Gastrocnemius medialis (tissue), 4 donors: ENCODE results near the gene CD22. TPM values are rescaled to one million over a fixed set of nuclear protein-coding genes. Genes with fewer than 3 reads are reported as not detected.

ENCODE experiments used
- ATAC-seq, 2 donors: fragments of 150-250 bp; one replicate each; pipeline ENCODE4 v1.9.1; 2016
- DNase-seq, 2 donors: peaks; one replicate each; pipeline ENCODE4 v3.0.0-alpha.2; 2019
- H3K27ac ChIP-seq, 4 donors: fragments of 200-600 bp; sonication (generic); 1 replicate in 1 of 4; 2 replicates in 3 of 4; pipeline ENCODE4 v1.5.1; 2016 to 2018; ENCODE audit warnings: mild to moderate bottlenecking in 2 of 4, moderate library complexity in 1 of 4
- H3K27me3 ChIP-seq, 3 donors: fragments of 200-600 bp; sonication (generic) in 2 of 3; 1 replicate in 1 of 3; 2 replicates in 2 of 3; pipeline versions ENCODE4 v1.5.1 to v1.6.0; 2016 to 2019; ENCODE audit warnings: mild to moderate bottlenecking in 1 of 3, moderate library complexity in 1 of 3
- H3K36me3 ChIP-seq, 2 donors: fragments of 200-600 bp; sonication (generic) in 1 of 2; one replicate each; pipeline ENCODE4 v1.5.1; 2017 to 2018
- H3K4me1 ChIP-seq, 2 donors: fragments of 200-600 bp; sonication (generic) in 1 of 2; one replicate each; pipeline ENCODE4 v1.5.1; 2016 to 2017; ENCODE audit warnings: mild to moderate bottlenecking in 2 of 2
- H3K4me3 ChIP-seq, 4 donors: fragments of 200-600 bp; sonication (generic) in 3 of 4; 1 replicate in 1 of 4; 2 replicates in 3 of 4; pipeline ENCODE4 v1.5.1; 2016 to 2019; ENCODE audit warnings: mild to moderate bottlenecking in 2 of 4
- H3K9me3 ChIP-seq, 3 donors: fragments of 200-600 bp; sonication (generic) in 2 of 3; 1 replicate in 1 of 3; 2 replicates in 2 of 3; pipeline ENCODE4 v1.5.1; 2016 to 2019
- CTCF ChIP-seq, 5 experiments: fragments of 450-650 bp in 3 of 5; fragments of 200-600 bp in 2 of 5; sonication (generic) in 2 of 5; IDR thresholded peaks in 4 of 5; conservative IDR thresholded peaks in 1 of 5; 1 replicate in 4 of 5; 2 replicates in 1 of 5; pipeline ENCODE4 v1.5.1; 2016 to 2019; ENCODE audit warnings: antibody characterized with exemption in 5 of 5, mild to moderate bottlenecking in 3 of 5, moderate library complexity in 3 of 5
- POLR2A ChIP-seq, 2 donors: fragments of 450-650 bp; IDR thresholded peaks; one replicate each; pipeline ENCODE4 v1.6.1; 2017; ENCODE audit warnings: antibody characterized with exemption in 2 of 2, mild to moderate bottlenecking in 2 of 2, moderate library complexity in 2 of 2
- in situ Hi-C, 4 donors: fragments of 200-750 bp; cut with MboI; loops; one replicate each; pipeline versions ENCODE4 v1.15.0 to v1.8.0; 2017; ENCODE audit warnings: low sequenced_read_pairs in 4 of 4
- intact Hi-C: fragments of 100-400 bp; cut with DNase I; formaldehyde crosslinking; loops from one replicate; pipeline ENCODE4 v1.15.1; 2023; ENCODE audit warnings: low total_unique reads
- total RNA-seq, 4 donors: library from RNA; depleted of rRNA; stranded (reverse); fragments of >200 nt; gene quantifications; one replicate each; pipeline versions ENCODE4 v1.1.0 to v1.2.3, GENCODE V29; 2016

Gene CD22
- total RNA-seq, 4 donors from 2014 or later: 0.59 TPM; not detected in 3

- DNase-seq: no peak
- Histone ChIP-seq H3K9me3 (no peaks in the 10 kb centered on the region), H3K27ac (no peak overlapping the region), H3K4me3 (no peak overlapping the region), H3K27me3 (no peaks in the 10 kb centered on the region), H3K4me1 (no peaks in the 10 kb centered on the region), H3K36me3 (no peaks in the 10 kb centered on the region)
- ATAC-seq: no peak
- in situ Hi-C loops (no loop called here), intact Hi-C loops (no loop called here)
- TF ChIP-seq CTCF (IDR thresholded peaks at IDR 0.05 in 4 of 5, conservative IDR thresholded peaks at IDR 0.05 in 1 of 5) (no peak), POLR2A (IDR thresholded peaks at IDR 0.05) (no peak)
These were observed 18.0 kb upstream of the CD22 start for GRCh38 chr19:35310811-35311465.

- TF ChIP-seq POLR2A (IDR thresholded peaks at IDR 0.05) (no peak), CTCF (IDR thresholded peaks at IDR 0.05 in 4 of 5, conservative IDR thresholded peaks at IDR 0.05 in 1 of 5) (no peak)
- in situ Hi-C loops (no loop called here), intact Hi-C loops (no loop called here)
- DNase-seq (no peak), ATAC-seq (no peak)
- Histone ChIP-seq H3K27me3 (no peaks in the 10 kb centered on the region), H3K4me3 (no peak overlapping the region), H3K27ac (no peak overlapping the region), H3K4me1 (no peaks in the 10 kb centered on the region), H3K9me3 (no peaks in the 10 kb centered on the region), H3K36me3 (no peaks in the 10 kb centered on the region)
These were observed 16.9 kb upstream of the CD22 start for GRCh38 chr19:35311901-35312665.

- H3K9me3 ChIP-seq: no peaks in the 10 kb centered on the region
- no peaks in the 10 kb centered on the region for H3K27me3 ChIP-seq
- H3K36me3 ChIP-seq: no peaks in the 10 kb centered on the region
- H3K27ac ChIP-seq: no peak overlapping the region
- DNase-seq (no peak), ATAC-seq (no peak)
- no peak overlapping the region for H3K4me3 ChIP-seq
- TF ChIP-seq CTCF (IDR thresholded peaks at IDR 0.05 in 4 of 5, conservative IDR thresholded peaks at IDR 0.05 in 1 of 5) (no peak), POLR2A (IDR thresholded peaks at IDR 0.05) (no peak)
- no peaks in the 10 kb centered on the region for H3K4me1 ChIP-seq
- in situ Hi-C loops (no loop called here), intact Hi-C loops (no loop called here)
These were observed 15.4 kb upstream of the CD22 start for GRCh38 chr19:35313587-35313986.

- no peaks in the 10 kb centered on the region for H3K27me3 ChIP-seq
- no peak overlapping the region for H3K27ac ChIP-seq
- H3K4me1 ChIP-seq: no peaks in the 10 kb centered on the region
- DNase-seq: no peak
- ATAC-seq: no peak
- in situ Hi-C loops (no loop called here), intact Hi-C loops (no loop called here)
- no peaks in the 10 kb centered on the region for H3K36me3 ChIP-seq
- H3K9me3 ChIP-seq: no peaks in the 10 kb centered on the region
- no peak for TF ChIP-seq CTCF (IDR thresholded peaks at IDR 0.05 in 4 of 5, conservative IDR thresholded peaks at IDR 0.05 in 1 of 5)
- TF ChIP-seq POLR2A (IDR thresholded peaks at IDR 0.05): no peak
- no peak overlapping the region for H3K4me3 ChIP-seq
These were observed 15.0 kb upstream of the CD22 start for GRCh38 chr19:35314031-35314430.
